ENCODE data around the gene FAM219A.
"Not testable (repeated sequence)": the region's sequence is repeated elsewhere in the genome, so short reads cannot be mapped to it uniquely, and the experiment has no call there.

FAM219A gene

GRCh38 chr9:34446951-34447350, 11.4 kb downstream of the FAM219A start:
- no peak overlapping the region for H3K4me3 ChIP-seq (ENCODE audit: low read length)
- no peak for DNase-seq (ENCODE audit: low read depth)
- TF ChIP-seq, protein P1, sequence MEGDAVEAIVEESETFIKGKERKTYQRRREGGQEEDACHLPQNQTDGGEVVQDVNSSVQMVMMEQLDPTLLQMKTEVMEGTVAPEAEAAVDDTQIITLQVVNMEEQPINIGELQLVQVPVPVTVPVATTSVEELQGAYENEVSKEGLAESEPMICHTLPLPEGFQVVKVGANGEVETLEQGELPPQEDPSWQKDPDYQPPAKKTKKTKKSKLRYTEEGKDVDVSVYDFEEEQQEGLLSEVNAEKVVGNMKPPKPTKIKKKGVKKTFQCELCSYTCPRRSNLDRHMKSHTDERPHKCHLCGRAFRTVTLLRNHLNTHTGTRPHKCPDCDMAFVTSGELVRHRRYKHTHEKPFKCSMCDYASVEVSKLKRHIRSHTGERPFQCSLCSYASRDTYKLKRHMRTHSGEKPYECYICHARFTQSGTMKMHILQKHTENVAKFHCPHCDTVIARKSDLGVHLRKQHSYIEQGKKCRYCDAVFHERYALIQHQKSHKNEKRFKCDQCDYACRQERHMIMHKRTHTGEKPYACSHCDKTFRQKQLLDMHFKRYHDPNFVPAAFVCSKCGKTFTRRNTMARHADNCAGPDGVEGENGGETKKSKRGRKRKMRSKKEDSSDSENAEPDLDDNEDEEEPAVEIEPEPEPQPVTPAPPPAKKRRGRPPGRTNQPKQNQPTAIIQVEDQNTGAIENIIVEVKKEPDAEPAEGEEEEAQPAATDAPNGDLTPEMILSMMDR (conservative IDR thresholded peaks at IDR 0.05; ENCODE audit: low read depth, low read length), result no peak

DNA sequence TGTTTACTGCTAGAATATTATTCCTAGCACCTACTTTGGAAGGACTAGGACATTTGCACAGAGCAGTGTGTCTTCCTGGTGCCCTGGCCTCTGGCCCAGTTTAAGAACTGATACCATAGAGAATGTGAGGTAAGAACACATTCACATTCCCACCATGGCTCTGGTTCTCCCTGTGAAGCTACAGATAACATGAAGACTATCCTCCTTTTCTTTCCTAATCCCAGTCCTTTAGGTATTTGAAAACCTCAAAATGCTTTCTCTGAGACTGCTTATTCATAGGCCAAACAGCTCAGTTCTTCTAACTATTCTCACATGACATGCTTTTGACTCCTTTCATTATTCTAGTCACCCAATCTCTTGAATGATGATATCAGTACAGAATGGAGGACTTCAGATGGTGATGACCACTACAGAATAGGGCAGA, 11.9 kb downstream of the FAM219A start:
- TF ChIP-seq, protein P1 (conservative IDR thresholded peaks at IDR 0.05; ENCODE audit: low read depth, low read length), result no peak
- DNase-seq (ENCODE audit: low read depth), result no peak
- H3K4me3 ChIP-seq (ENCODE audit: low read length), result no peak overlapping the region

DNA sequence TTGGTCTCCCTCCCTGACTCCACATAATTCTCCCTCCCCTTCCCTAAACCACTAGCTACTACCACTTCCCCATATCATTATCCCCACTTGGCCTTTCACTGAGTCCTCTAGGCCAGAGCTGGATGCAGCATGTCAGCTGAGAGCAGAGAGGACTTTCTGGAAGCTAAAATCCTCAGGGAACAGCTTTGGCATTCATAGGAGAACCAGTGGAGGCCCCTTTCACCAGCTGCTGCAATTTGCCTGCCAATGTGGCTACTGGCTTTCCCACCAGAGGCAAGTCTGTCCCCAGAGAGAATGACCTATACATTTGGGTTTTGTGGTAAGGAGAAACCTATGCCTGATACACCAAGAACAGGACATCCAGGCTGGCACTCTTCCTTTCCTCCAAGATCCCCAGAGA, 14.4 kb downstream of the FAM219A start:
- no peak for DNase-seq (ENCODE audit: low read depth)
- TF ChIP-seq, protein P1 (conservative IDR thresholded peaks at IDR 0.05; ENCODE audit: low read depth, low read length), result no peak
- no peak overlapping the region for H3K4me3 ChIP-seq (ENCODE audit: low read length)

- TF ChIP-seq, protein P1 (conservative IDR thresholded peaks at IDR 0.05; ENCODE audit: low read depth, low read length), result no peak
- no peak for DNase-seq (ENCODE audit: low read depth)
- no peak overlapping the region for H3K4me3 ChIP-seq (ENCODE audit: low read length)
Observed at GRCh38 chr9:34443533-34443932, 14.8 kb downstream of the FAM219A start.

DNA sequence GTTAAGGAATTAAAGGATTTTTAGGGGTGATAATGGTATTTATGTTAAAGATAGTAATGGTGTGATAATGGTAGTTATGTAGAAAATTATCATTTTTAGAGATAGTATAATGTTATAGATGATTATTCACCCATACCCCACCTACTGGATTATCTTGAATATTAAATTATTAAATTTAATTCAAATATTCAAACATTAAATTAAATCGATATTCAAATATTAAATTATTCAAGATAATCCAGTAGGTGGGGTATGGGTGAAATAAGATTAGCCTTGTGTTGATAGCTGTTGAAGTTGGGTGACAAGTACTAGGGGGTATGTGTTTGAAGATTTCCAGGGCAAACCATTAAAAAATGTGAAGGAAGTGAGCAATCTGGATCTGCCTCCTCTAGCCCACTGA, 15.6 kb downstream of the FAM219A start:
- no peak for DNase-seq (ENCODE audit: low read depth)
- TF ChIP-seq, protein P1 (conservative IDR thresholded peaks at IDR 0.05; ENCODE audit: low read depth, low read length), result no peak
- no peak overlapping the region for H3K4me3 ChIP-seq (ENCODE audit: low read length)

- TF ChIP-seq, protein P1 (conservative IDR thresholded peaks at IDR 0.05; ENCODE audit: low read depth, low read length), result no peak
- H3K4me3 ChIP-seq (ENCODE audit: low read length), result no peak overlapping the region
- no peak for DNase-seq (ENCODE audit: low read depth)
Observed at GRCh38 chr9:34440017-34440416, 18.4 kb downstream of the FAM219A start.

DNA sequence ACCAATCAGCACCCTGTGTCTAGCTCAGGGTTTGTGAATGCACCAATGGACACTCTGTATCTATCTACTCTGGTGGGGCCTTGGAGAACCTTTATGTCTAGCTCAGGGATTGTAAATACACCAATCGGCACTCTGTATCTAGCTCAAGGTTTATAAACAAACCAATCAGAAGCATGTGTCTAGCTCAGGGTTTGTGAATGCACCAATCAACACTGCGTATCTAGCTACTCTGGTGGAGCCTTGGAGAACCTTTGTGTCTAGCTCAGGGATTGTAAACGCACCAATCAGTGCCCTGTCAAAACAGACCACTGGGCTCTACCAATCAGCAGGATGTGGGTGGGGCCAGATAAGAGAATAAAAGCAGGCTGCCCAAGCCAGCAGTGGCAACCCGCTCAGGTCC, 19.9 kb downstream of the FAM219A start:
- H3K4me3 ChIP-seq (ENCODE audit: low read length); DNase-seq (ENCODE audit: low read depth): not testable (repeated sequence)

DNA sequence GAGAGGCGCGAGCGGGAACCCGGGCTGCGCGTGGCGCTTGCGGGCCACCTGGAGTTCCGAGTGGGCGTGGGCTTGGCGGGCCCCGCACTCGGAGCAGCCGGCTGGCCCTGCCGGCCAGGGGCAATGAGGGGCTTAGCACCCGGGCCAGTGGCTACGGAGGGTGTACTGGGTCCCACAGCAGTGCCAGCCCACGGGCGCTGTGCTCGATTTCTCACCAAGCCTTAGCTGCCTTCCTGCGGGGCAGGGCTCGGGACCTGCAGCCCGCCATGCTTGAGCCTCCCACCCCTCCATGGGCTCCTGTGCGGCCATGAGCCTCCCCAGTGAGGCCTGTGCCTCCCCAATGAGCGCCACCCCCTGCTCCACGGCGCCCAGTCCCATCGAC, 20.5 kb downstream of the FAM219A start:
- DNase-seq (ENCODE audit: low read depth); H3K4me3 ChIP-seq (ENCODE audit: low read length): not testable (repeated sequence)

Measured in retinal pigment epithelial cell (primary cell).